ENCODE measurements around the gene KRTAP5-7.

Gene KRTAP5-7

DNA sequence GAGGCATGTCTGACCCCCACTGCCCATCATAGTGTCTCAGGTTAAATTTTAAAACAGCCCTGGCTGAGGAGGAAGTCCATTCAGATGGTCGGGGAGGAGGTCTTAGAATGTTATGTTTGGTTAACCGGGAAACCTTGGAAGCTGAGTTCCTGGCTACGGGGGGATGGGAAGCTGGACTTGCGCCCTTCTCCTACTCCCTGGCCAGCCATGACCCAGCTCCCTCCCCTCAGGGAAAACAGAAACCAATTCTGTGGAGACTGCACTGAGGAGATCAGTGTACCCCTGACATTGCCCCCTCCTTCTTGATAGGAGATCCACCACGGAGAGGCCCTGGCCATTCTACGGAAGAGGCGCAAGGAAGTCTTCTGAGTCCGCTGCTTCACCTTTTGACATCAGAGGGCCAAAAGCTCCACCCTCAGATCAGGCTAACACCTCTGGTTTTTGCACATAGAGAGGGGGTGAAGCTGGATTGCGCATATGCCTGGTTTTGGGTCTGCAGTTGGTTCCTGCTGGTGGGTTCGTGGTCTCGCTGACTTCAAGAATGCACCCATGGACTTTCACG is 18.4 kb downstream of the KRTAP5-7 start:
- Mint-ChIP-seq H3K27me3 (peaks cover 31% of the 10 kb centered on the region), H3K36me3 (peaks cover 16% of the 10 kb centered on the region), H3K9me3 (peaks cover 15% of the 10 kb centered on the region), H3K4me3 (no peak overlapping the region), H3K4me1 (peaks cover 16% of the 10 kb centered on the region), H3K27ac (no peak overlapping the region)
- ATAC-seq (ENCODE audit: low read depth): no peak
- DNase-seq (ENCODE audit: low spot score in 2 of 2): no peak

DNA sequence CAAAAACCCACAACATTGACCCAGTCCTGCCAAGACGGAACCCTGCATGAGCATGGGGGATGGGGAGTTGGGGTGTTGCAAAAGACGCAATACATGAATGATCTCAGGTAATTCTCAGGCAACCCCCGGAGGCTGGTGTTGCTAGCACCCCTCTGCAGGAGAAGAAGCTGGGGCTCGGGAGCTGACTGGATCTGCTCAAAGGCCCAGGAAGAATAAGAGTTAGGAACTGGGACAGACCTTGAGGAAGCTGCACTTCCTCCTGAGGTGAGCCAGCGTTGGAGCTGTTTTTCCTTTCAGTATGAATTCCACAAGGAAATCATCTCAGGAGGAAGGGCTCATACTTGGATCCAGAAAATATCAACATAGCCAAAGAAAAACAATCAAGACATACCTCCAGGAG is 21.1 kb downstream of the KRTAP5-7 start, which contains the start of gene KRTAP5-9:
Gene KRTAP5-9 (plus strand): TSS at position 301 of the 400 bp plus-strand sequence. CDS start 238 bp downstream, outside the sequence.
- no peak for ATAC-seq (ENCODE audit: low read depth)
- no peak for DNase-seq (ENCODE audit: low spot score in 2 of 2)
- Mint-ChIP-seq H3K4me3 (no peak within 1 kb of the TSS), H3K4me1 (peaks cover 13% of the 10 kb centered on the region), H3K27me3 (peaks cover 21% of the 10 kb centered on the region), H3K36me3 (peaks cover 8% of the 10 kb centered on the region), H3K27ac (no peak within 1 kb of the TSS), H3K9me3 (peaks cover 6% of the 10 kb centered on the region)

DNA sequence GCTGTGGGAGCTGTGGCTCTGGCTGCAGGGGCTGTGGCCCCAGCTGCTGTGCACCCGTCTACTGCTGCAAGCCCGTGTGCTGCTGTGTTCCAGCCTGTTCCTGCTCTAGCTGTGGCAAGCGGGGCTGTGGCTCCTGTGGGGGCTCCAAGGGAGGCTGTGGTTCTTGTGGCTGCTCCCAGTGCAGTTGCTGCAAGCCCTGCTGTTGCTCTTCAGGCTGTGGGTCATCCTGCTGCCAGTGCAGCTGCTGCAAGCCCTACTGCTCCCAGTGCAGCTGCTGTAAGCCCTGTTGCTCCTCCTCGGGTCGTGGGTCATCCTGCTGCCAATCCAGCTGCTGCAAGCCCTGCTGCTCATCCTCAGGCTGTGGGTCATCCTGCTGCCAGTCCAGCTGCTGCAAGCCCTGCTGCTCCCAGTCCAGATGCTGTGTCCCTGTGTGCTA is 21.7 kb downstream of the KRTAP5-7 start:
- Mint-ChIP-seq H3K27me3 (peaks cover 21% of the 10 kb centered on the region), H3K9me3 (peaks cover 6% of the 10 kb centered on the region), H3K4me3 (no peak overlapping the region), H3K36me3 (peaks cover 8% of the 10 kb centered on the region), H3K27ac (no peak overlapping the region), H3K4me1 (peaks cover 8% of the 10 kb centered on the region)
- ATAC-seq (ENCODE audit: low read depth) (no peak), DNase-seq (ENCODE audit: low spot score in 2 of 2) (no peak)

DNA sequence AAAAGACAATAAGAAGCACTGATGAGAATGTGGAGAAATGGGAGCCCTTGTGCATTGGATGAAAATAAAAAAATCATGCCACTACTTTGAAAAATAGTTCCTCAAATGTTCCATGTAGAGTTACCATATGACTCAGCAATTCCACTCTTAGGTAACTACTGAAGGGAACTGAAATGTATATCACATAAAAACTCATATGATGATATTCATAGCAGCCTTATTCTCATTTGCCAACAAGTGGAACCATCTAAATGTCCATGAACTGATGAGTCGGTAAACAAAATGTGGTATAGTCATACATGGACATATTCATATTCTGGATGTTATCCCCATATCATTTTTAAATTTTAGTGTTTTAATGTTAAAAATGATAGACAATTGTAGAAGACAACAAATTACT is 24.6 kb downstream of the KRTAP5-7 start:
- peaks cover 18% of the 10 kb centered on the region for H3K27me3 Mint-ChIP-seq
- no peak overlapping the region for H3K27ac Mint-ChIP-seq
- ATAC-seq (ENCODE audit: low read depth): no peak
- H3K4me1 Mint-ChIP-seq: peaks cover 5% of the 10 kb centered on the region
- peaks cover 2% of the 10 kb centered on the region for H3K36me3 Mint-ChIP-seq
- no peak for DNase-seq (ENCODE audit: low spot score in 2 of 2)
- H3K4me3 Mint-ChIP-seq: no peak overlapping the region
- H3K9me3 Mint-ChIP-seq: no peaks in the 10 kb centered on the region

DNA sequence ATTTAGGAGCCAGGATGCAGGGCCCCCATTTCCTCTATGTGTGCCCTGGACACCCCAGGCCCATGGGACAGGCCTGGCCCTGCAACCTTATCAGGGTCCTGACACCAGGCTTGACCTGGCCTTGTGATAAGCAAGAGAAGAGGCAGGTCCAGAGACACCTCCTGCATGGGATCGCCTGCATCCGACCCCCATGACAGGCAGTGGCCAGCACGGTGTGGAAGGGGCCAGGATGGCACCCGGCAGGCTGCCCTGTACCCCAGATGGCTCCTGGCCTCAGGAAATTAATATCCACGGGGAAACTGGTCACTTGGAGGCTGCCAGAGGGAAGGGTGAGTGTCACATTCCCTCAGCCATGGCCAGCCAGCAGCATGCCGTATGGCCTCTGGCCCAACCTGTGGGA is 27.9 kb downstream of the KRTAP5-7 start:
- no peak overlapping the region for H3K27ac Mint-ChIP-seq
- peaks cover 9% of the 10 kb centered on the region for H3K27me3 Mint-ChIP-seq
- H3K4me1 Mint-ChIP-seq: peaks cover 5% of the 10 kb centered on the region
- ATAC-seq (ENCODE audit: low read depth) (no peak), DNase-seq (ENCODE audit: low spot score in 2 of 2) (no peak)
- no peaks in the 10 kb centered on the region for H3K36me3 Mint-ChIP-seq
- no peak overlapping the region for H3K4me3 Mint-ChIP-seq
- H3K9me3 Mint-ChIP-seq: no peaks in the 10 kb centered on the region

DNA sequence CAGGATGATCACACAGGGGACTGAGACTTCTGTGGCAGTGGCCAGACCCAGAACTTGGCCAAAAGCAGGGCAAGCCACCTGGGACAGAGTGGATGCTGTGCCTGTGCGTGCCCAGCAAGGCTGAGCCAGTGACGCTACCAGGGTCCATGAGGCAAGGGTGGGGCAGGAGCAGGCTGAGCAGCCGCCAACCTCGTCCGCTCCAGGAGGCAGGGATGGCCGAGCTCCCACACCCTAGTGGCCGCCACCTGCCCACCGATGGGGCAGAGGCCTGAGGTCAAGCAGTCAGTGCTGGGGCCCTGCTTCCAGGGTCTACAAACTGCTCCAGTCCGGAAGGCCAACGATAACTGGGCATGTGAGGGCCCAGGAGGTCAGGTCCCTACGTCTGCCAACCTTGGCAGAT is 28.4 kb downstream of the KRTAP5-7 start:
- no peak overlapping the region for H3K27ac Mint-ChIP-seq
- no peak for DNase-seq (ENCODE audit: low spot score in 2 of 2)
- no peaks in the 10 kb centered on the region for H3K9me3 Mint-ChIP-seq
- no peaks in the 10 kb centered on the region for H3K4me1 Mint-ChIP-seq
- H3K27me3 Mint-ChIP-seq: peaks cover 9% of the 10 kb centered on the region
- ATAC-seq (ENCODE audit: low read depth): no peak
- no peaks in the 10 kb centered on the region for H3K36me3 Mint-ChIP-seq
- no peak overlapping the region for H3K4me3 Mint-ChIP-seq

DNA sequence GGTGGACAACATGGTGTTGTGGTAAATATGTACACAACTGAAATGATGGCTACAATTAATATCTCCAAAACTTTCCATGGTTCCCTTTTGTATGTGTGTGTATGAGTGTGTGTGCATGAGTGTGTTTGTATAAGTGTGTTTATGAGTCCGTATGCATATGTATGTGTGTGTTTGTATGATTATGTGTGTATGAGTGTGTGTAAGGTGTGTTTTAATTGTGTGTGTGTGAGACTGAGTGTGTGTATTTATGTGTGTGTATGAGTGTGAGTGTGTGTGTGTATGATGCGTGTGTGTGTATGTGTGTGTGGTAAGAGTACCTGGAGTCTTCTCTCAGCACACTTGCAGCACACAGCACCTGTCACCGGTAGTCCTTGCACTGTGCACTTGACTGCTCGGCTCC is 29.0 kb downstream of the KRTAP5-7 start:
- H3K4me1 Mint-ChIP-seq: no peaks in the 10 kb centered on the region
- DNase-seq (ENCODE audit: low spot score in 2 of 2) (no peak), ATAC-seq (ENCODE audit: low read depth) (no peak)
- H3K27ac Mint-ChIP-seq: no peak overlapping the region
- H3K27me3 Mint-ChIP-seq: peaks cover 11% of the 10 kb centered on the region
- no peak overlapping the region for H3K4me3 Mint-ChIP-seq
- peaks cover 2% of the 10 kb centered on the region for H3K9me3 Mint-ChIP-seq
- H3K36me3 Mint-ChIP-seq: no peaks in the 10 kb centered on the region

DNA sequence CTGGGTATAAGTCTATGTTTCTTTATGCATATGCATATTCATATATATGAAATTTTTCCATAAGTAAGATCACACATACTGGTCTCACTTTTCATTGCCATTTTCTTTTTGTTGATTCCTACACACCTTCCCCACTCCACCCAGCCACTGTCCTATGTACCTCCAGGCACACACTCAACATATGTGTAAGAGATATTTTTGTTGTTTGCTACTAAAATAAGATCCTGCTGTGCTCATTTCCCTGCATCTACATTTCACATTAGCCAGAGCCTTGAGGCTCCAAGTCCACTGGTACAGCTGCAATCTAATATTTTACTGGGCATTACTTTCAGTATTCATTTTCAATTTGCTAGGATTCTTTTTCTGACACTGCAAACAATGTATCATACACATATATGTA is 30.2 kb downstream of the KRTAP5-7 start:
- Mint-ChIP-seq H3K9me3 (peaks cover 2% of the 10 kb centered on the region), H3K36me3 (no peaks in the 10 kb centered on the region), H3K27me3 (peaks cover 11% of the 10 kb centered on the region)

DNA sequence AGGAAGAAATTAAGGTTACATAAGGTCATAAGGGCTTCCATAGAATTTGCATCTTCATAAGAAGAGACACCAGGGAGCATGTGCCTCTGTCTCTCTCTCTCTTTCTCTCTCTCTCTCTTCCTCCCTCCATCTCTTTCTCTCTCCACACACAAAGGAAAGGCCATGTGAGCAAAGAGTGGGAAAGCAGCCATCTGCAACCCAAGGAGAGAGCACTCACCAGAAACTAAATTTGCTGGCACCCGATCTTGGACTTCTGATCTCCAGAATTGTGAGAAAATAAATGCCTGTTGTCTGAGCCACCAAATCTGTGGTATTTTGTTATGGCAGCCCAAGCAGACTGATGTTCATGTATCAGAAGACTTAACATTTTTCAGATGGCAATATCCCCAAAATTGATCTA is 31.9 kb downstream of the KRTAP5-7 start:
- no peak for ATAC-seq (ENCODE audit: low read depth)

More for the DNA sequence above, 30.2 kb downstream of the KRTAP5-7 start:
- ATAC-seq (ENCODE audit: low read depth) (no peak), DNase-seq (ENCODE audit: low spot score in 2 of 2) (no peak)
- no peaks in the 10 kb centered on the region for H3K4me1 Mint-ChIP-seq
- no peak overlapping the region for H3K4me3 Mint-ChIP-seq
- no peak overlapping the region for H3K27ac Mint-ChIP-seq

DNA sequence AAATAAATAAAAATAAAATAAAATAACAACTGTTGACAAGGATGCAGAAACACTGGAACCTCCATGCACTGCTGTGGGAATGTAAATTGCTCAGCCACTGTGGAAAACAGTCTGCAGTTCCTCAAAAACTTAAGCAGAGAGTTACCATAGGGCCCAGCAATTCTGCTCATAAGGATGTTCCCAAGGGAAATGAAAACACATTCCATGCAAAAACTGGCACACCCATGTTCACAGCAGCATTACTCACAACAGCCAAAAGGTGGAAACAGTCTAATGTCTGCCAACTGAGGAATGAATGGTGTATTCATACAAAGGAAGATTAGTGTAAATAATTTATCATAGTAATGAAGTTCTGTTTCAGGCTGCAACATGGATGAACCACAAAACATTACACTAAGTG is 35.1 kb downstream of the KRTAP5-7 start:
- Mint-ChIP-seq H3K4me1 (no peaks in the 10 kb centered on the region), H3K4me3 (no peak overlapping the region), H3K27ac (no peak overlapping the region), H3K9me3 (peaks cover 2% of the 10 kb centered on the region), H3K36me3 (no peaks in the 10 kb centered on the region), H3K27me3 (peaks cover 27% of the 10 kb centered on the region)
- ATAC-seq (ENCODE audit: low read depth) (no peak), DNase-seq (ENCODE audit: low spot score in 2 of 2) (no peak)

More for the DNA sequence above, 31.9 kb downstream of the KRTAP5-7 start:
- no peak overlapping the region for H3K27ac Mint-ChIP-seq
- no peak overlapping the region for H3K4me3 Mint-ChIP-seq
- no peaks in the 10 kb centered on the region for H3K4me1 Mint-ChIP-seq
- H3K27me3 Mint-ChIP-seq: peaks cover 19% of the 10 kb centered on the region
- DNase-seq (ENCODE audit: low spot score in 2 of 2): no peak
- peaks cover 2% of the 10 kb centered on the region for H3K9me3 Mint-ChIP-seq
- no peaks in the 10 kb centered on the region for H3K36me3 Mint-ChIP-seq

DNA sequence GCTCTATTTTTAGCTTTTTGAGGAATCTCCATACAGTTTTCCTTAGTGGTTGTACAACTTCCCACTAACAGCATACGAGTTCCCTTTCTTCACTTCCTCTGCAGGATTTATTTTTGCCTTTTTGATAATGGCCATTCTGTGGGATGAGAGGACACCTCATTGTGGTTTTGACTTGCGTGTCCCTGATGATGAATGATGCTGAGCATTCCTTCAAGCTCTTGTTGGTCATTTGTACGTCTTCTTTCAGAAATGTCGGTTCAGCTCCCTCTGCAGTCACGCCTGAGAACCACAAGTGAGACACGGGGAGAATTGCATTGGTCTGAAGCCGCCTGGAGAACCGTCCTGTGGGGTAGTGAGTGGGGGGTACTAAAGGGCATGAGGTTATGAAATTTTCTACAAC is 36.3 kb downstream of the KRTAP5-7 start:
- H3K36me3 Mint-ChIP-seq: no peaks in the 10 kb centered on the region
- no peak overlapping the region for H3K27ac Mint-ChIP-seq
- H3K27me3 Mint-ChIP-seq: peaks cover 25% of the 10 kb centered on the region
- no peaks in the 10 kb centered on the region for H3K4me1 Mint-ChIP-seq
- ATAC-seq (ENCODE audit: low read depth) (no peak), DNase-seq (ENCODE audit: low spot score in 2 of 2) (no peak)
- H3K9me3 Mint-ChIP-seq: peaks cover 2% of the 10 kb centered on the region
- H3K4me3 Mint-ChIP-seq: no peak overlapping the region

DNA sequence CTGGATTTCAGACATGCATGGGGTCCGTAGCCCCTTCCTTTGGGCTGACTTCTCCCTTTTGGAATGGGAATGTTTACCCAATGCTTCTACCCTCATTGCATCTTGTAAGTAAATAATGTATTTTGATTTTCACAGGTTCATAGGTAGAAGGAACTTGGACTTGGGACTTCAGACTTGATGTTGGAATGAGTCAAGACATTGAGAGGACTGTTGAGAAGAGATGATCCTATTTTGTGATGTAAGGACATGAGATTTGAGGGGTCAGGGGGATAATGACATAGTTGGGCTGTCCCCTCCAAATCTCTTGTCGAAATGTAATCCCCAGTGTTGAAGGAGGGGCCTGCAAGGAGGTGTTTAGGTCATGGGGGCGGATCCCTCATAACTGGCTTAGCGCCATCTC is 37.4 kb downstream of the KRTAP5-7 start:
- Mint-ChIP-seq H3K36me3 (no peaks in the 10 kb centered on the region), H3K9me3 (peaks cover 2% of the 10 kb centered on the region), H3K4me1 (no peaks in the 10 kb centered on the region), H3K27ac (no peak overlapping the region), H3K27me3 (peaks cover 25% of the 10 kb centered on the region), H3K4me3 (no peak overlapping the region)
- ATAC-seq (ENCODE audit: low read depth) (no peak), DNase-seq (ENCODE audit: low spot score in 2 of 2) (no peak)

DNA sequence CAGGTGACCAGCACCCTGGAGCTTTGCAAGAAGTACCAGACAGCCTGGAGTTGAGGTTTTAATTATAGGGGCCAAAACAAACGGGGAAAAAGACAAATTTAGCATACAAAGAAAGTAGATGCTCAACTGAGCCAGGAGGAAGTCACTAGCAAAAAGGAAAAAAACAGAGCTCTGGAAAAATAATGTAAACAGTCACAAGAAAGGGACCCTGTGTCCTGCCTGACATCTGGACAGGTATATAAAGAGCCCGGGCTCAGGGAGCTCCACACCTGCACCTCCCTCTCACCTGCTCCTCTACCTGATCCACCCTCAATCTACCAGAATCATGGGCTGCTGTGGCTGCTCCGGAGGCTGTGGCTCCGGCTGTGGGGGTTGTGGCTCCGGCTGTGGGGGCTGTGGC is 38.2 kb downstream of the KRTAP5-7 start, which contains the start of gene KRTAP5-10:
Gene KRTAP5-10 (plus strand): TSS at position 301 of the 400 bp plus-strand sequence. CDS start 25 bp downstream, at position 326.
- H3K27me3 Mint-ChIP-seq: peaks cover 25% of the 10 kb centered on the region
- no peak within 1 kb of the TSS for H3K4me3 Mint-ChIP-seq
- DNase-seq (ENCODE audit: low spot score in 2 of 2): no peak
- ATAC-seq (ENCODE audit: low read depth): no peak
- H3K4me1 Mint-ChIP-seq: no peaks in the 10 kb centered on the region
- no peaks in the 10 kb centered on the region for H3K36me3 Mint-ChIP-seq
- H3K27ac Mint-ChIP-seq: no peak within 1 kb of the TSS
- H3K9me3 Mint-ChIP-seq: peaks cover 2% of the 10 kb centered on the region

DNA sequence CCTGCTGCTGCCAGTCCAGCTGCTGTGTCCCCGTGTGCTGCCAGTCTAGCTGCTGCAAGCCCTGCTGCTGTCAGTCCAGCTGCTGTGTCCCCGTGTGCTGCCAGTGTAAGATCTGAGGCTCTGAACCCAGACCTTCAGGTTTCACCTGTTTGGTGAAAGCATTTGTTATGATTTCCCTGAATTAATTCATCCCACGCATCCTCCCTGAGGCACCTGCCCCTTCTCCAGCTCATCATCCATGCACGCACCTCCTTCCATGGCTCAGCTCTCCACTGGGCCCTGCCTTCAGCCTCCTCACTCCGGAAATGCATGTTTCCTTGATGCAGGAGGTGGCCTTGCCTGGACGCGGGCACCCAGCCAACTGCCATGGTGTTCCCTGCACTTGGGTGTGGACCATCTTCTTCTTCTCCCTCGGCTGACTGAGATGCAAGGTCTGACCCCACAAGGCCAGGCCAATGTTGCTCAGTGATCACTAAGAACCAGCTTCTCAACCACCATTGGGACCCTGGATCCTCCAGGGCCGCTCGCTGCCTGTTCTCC is 39.1 kb downstream of the KRTAP5-7 start:
- peaks cover 28% of the 10 kb centered on the region for H3K27me3 Mint-ChIP-seq
- no peaks in the 10 kb centered on the region for H3K9me3 Mint-ChIP-seq
- no peaks in the 10 kb centered on the region for H3K4me1 Mint-ChIP-seq
- H3K4me3 Mint-ChIP-seq: no peak overlapping the region
- H3K27ac Mint-ChIP-seq: no peak overlapping the region
- peaks cover 3% of the 10 kb centered on the region for H3K36me3 Mint-ChIP-seq
- DNase-seq (ENCODE audit: low spot score in 2 of 2) (no peak), ATAC-seq (ENCODE audit: low read depth) (no peak)

All from memory B cell (primary cell).